ENCODE data around the gene OBSL1.

OBSL1 gene

DNA sequence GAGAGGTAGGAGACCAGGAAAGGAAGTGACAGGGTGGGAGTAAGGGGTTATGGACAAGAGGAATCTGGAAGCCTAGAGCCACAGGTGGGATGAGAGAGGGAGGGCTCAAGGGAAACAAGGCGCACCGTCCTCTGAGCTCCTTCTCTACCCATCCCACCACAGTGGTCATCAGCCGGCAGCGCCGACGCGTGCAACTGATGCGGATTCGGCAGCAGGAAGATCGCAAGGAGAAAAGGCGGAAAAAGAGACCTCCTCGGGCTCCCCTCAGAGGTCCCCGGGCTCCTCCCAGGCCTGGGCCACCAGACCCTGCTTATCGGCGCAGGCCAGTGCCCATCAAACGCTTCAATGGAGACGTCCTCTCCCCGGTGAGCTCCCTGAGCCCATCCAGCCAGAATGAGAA is 22.3 kb downstream of the OBSL1 start:
- no peak for DNase-seq

DNA sequence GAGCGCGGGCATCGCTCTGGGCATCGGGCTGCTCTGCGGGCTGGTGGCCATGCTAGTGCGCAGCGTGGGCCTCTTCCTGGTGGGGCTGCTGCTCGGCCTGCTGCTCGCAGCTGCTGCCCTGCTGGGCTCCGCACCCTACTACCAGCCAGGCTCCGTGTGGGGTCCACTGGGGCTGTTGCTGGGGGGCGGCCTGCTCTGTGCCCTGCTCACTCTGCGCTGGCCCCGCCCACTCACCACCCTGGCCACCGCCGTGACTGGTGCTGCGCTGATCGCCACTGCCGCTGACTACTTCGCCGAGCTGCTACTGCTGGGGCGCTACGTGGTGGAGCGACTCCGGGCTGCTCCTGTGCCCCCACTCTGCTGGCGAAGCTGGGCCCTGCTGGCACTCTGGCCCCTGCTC is 23.7 kb downstream of the OBSL1 start:
- DNase-seq = no peak

DNA sequence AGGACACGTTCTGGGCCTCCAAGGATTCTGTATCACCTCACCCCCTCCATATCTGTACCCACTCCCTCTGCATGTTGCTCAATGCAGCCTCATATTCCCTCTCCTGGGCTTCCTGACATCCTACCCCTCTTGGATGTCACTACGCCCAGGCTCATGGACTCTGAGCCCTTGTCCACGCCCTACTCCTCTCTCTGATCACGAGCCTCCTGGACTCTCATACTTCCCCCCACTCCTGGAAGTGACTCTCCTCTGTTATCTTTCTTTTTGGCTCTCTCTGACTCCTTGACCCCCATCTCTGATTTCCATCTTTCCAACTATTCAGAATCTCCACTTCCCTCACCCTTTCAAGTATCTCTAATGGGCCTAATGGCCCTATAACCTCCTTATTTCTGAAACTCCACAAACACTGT is 25.4 kb downstream of the OBSL1 start:
- no peak for DNase-seq

DNA sequence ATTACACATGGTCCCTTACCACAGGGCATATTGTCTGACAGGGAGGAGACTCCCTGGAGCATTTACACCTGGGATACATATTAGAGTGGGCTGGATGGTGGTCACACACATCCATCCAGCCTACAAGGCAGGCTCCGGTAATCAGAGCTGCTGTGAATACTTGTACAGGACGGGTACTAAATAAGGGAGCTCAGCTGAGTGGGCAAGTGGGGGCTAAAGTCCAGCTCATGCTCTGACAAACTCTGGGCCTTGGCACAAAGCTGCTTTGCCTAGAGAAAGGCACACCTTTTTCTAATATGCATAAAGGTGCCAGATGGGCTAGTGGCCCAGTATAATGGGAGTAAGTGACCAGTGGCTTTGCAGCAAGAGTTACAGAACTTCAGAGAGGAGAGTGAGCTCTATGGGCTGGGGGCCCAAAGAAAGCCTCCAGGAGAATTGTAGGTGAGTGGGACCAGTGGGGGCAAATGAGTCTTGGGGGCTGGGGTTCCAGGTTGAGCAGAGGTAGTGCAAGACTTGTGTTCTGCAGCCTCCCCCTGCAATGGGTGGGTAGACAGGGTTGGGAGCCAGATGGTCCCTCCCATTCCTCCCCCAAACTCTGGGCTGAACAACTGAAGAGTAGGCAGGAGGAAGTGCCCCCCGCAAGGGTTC is 25.9 kb downstream of the OBSL1 start:
- DNase-seq = no peak

DNA sequence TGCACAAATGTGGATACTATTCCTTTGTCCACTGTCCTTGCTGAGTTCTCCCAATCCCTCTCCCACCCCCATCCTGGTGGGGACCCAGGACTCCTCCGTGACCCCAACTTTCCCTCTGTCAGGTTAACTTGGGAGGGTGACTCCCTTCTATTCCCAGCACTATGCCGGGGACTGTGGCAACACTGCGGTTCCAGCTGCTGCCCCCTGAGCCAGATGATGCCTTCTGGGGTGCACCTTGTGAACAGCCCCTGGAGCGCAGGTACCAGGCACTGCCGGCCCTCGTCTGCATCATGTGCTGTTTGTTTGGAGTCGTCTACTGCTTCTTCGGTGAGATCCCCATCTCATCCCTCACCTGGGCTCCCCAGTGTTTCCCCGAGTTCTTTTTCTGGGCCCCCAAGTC is 26.8 kb downstream of the OBSL1 start:
- DNase-seq = no peak

DNA sequence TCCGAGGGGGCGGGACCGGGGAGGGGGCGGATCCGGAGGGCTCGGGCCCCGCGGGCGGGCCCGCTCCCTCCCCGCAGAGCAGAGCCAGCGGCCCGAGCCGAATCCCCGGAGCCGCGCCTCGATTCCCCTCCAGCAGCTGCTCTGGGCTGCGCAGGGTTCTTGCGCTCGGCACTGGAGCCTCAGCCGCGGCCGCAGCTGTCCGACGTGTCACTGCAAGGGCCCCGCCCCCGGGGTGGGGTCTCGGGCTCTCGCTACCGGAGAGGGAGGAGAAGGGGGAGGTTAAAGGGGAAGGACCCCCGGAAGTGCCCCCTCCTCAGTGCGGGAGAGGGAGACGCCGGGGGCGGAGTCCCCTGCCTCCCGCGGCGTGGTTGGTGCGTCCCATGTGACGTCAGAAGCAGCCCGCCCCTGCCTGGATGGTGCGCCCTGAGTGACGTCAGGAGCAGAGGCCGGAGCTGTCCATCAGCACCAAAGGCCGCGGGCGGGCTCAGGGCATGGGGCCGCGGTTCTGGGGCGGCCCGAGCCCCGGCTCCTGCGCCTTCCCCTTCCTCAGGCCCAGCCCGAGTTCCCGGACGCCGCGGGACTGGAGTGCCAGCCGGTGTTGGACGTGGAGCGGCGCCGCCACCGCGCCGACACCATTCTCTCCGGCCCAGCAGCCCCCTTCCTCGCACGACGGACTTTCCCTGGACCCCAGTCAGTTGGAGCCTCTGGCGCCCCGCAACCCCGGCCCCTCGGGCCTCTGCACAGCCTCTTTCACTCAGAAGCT is 27.6 kb downstream of the OBSL1 start, which contains the start of the genes CHPF and TMEM198:
CHPF (minus strand) TSS at position 214 of the 763 bp plus-strand sequence. CDS start 271 bp downstream, outside the sequence.
TMEM198 (plus strand) TSS at position 433 of the 763 bp plus-strand sequence. CDS start 700 bp downstream, outside the sequence.
- DNase-seq = peak; percentile 98

DNA sequence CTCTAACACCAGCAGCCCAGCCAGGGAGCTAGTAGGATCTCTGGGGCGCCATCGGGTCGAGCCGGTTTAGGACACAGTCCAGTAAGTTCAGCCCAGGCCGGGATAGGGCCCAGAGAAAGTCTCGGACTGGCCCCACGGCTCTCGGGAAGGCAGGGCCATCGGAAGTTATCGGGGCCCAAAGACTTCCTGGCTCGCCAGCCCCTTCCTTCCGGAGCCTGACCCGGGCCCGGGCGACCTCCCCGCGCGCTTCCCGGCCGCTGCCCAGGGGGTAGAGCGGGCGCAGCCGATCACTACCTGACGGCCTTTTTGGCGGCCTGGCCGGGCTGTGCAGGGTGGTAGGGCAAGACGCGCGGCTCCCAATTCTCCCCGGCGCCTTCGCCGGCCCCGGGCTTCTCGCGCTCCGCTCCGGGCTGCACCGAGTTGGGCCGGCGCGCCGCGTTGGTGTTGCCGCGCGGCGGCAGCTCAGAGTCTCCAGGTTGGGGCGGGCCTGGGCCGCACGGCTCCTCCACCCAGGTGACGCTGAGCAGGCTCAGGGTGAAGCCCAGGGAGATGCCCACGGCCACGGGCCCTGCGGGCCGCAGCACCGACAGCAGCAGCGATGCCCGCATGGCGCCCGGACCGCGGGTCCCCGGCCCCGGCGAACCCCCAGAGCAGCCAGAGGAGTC is 28.3 kb downstream of the OBSL1 start:
- DNase-seq = peak; percentile 53

DNA sequence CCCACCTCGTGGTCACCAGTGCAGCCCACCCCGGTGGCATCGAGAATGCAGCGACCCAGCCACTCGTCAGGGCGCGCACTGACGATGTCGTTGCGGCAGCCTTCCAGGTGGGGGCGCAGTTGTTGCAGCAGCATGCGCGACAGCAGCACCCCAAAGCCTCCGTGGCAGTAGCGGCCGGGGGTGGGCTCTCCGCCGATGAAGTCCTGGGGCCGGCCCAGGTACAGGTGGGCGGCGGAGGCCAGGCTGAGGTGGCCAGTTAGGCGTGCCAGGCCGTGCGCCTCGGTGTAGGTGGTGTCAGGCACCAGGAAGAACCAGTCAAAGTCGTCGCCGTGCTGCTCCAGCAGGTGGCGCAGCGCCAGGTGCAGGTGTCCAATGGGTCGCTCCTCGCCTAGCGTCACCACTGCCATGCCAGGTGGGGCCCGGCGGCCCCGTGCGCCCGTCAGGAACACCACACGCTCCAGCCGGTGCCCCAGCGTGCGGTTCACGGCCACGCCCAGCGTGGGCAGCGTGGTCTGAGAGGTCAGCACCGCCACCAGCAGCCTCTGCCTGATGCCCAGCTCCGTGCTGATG is 29.6 kb downstream of the OBSL1 start:
- DNase-seq = peak; percentile 93

DNA sequence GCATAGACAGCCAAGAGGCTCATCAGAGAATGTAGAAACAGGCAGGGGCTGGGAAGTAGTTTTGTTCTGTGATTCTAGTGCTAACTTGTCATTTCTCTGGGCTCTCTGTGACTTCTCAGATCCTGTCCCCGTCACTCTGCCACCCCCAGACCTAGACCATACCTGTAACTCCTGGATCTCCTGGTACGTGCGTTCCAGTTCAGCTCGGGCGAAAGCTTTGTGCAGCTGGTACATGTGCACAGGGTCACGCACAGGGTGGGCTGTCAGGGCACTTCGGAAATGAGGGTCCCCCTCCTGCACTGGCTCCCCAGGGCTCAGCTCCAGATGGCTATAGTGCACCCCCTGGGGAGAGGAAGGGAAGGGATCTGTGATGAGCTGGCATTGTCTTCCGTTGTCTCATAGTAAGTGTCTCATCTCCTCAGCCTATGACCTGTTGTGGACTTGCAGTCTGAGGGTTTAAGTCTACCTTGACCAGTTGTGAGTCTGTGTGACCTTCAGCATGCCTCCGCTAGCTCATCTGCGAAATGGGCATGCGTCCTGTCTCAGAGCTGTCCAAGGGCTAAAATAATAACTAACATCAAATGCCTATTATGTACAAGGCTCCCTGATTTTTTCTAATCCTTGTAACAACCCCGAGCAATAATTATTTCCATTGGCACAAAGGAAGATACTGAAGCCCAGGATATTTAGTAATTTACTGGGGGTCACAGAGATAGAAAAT is 30.4 kb downstream of the OBSL1 start:
- DNase-seq = no peak

DNA sequence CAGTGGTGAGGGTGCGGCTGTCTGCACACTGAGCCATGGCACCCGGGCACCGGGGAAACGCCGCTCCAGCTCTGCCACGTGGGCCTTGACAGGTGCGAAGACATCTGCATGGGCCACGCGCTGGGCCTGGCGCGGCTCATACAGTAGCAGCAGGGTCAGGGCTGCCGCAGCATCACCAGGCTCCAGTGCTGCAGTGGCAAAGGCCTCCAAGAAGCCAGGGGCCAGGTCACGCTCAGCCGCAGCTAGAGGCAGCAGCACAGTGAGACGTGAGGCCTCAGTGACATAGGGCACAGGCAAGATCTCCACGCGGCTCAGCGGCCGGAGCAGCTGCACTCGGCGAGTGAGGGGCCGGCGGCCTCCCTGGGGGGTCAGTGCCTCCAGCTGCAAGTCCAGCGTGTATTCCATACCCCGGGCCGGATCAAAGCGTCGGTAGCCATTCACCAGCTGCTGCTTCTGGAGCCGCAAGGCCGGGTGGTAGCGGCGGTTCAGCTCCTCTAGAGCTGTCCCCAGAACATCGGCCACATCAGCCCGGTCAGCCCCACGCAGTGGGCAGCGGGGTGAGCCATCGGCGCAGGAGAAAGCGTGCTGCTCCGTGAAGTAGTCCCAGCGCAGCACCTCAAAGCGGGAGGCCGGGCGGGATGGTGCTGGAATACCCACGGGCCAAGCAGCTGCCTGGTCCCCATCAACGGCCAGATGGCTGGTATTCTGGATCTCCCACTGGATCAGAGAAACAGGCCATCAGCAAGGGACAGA is 31.2 kb downstream of the OBSL1 start:
- DNase-seq = no peak

DNA sequence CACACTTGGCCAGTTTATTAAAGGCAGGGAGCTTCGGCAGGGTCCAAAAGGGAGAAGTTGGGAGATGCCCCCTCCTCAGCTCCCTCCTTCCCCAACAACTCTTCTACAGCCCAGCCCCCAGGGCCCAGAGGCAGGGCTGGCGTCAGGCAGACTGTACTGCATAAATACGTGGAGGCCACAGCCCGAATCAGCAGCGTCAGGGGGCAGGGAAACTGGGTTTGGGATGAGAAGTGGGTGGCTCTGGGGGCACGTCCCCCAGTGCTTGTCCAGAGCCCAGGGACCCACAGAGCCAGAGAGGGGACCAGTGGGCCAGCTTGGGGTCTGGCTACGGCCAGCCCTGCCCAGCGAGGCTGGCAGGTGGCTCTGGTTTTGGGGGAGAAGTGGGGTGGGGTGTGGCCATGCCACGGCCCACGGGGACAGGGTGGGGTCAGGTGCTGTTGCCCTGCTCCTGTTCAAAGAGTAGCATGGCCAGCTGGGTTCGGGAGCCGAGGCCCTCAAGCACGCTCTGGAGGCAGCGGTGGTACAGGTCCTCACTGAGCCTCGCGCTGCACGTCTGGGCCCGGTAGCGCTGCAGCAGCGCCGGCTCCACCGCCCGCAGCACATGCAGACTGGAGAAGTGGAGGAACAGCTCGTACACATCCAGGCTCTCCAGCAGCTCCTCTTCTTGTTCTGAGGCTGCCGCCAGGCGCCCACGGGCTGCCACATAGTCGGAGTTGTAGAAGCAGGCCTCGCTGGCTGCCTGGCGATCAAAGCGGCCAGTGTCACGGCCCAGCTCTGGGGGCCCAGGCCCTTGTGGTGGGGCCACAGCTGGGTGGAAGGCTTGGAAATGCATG is 32.2 kb downstream of the OBSL1 start:
- DNase-seq = no peak

DNA sequence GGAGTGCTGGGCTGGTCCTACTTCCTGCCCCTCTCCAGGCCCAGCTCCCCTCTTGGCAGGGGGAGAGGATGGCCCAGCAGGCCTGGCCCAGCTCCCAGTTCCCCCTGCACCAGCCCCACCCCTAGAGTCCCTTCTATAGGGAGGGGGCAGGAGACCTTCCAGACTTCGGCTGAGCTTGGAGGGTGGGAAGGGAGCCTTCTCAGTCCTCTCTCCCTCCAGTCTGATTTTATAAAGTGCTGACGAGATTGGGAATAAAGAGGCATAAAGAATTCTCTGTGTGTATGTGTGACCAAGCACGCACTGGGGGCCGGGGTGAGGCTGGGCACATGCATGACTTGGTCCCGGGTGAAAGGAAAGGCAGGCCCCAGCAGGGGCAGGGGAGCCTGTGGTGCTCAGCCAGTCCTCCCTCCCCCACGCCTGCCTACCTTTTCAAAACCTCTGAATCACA is 32.8 kb downstream of the OBSL1 start:
- DNase-seq = no peak

DNA sequence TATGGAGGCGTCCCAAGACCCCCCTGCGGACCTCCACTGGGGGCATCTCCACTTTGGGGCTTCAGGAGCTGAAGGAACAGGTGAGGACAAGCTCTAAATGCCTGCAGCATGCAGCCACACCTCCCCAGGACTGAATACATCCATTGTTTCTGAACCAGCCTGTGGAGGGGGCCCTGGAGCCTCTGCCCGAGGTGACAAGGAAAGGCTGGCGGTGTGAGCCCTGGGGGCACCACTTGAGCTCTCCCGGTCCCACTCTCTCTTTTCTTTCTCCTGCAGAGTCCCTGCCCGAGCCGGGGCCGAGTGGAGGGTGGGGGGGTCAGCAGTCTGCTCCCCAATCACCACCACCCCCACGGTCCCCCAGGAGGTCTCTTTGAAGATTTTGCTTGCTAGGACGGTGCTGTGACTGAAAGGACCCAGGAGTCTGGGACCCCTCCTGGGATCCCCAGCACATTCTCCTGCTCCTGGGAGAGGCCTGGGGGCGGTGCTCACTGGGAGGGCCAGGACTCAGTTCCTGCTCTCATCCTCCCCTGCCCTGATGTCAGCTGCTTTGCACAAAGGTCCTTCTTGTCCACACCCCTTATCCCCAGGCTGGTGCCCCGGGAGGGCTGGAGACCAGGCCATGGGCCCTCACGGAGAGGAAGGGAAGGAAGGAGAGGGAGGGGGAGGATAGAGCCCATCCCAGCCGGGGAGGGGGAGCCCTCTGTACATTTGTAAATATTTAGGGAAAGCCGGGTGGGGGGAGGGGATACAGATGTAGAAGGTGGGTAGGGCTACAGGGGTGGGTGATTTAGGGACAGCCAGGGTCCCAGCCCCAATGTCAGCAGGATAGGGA is 33.5 kb downstream of the OBSL1 start:
- no peak for DNase-seq

DNA sequence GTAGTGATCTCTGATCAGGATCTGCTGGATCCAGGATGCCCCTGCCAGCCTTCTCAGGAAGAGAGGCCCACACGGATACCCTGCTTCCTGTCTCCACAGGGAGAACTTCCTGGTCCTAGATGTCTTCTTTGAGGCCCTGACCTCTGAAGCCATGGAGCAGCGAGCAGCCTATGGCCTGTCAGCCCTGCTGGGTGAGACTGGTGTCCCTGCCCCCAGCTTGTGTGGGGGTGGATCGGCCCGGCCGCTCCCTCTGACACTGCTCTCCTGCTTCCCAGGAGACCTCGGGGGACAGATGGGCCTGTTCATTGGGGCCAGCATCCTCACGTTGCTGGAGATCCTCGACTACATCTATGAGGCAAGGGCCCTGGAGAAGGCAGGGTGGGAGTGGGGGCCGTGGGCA is 34.4 kb downstream of the OBSL1 start:
- DNase-seq = no peak

DNA sequence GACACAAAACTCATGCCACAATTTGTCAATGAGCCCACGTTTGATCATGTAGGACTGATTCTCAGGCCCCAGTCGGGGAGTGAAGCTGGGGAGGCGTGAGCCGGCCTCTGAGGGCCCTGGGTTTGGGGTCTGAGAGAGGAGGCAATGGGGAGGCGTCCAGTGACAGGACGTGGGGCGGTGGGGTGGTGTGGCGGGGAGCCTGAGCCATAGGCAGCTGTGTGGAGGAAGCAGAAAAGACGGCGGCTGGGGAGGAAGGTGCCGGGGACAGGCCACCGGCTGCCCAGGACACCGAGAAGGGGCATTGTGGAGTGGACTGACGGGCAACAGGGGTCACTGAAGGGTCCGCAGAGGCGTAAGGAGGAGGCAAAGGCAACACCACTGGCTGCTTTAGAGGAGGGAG is 34.9 kb downstream of the OBSL1 start:
- DNase-seq = no peak

DNA sequence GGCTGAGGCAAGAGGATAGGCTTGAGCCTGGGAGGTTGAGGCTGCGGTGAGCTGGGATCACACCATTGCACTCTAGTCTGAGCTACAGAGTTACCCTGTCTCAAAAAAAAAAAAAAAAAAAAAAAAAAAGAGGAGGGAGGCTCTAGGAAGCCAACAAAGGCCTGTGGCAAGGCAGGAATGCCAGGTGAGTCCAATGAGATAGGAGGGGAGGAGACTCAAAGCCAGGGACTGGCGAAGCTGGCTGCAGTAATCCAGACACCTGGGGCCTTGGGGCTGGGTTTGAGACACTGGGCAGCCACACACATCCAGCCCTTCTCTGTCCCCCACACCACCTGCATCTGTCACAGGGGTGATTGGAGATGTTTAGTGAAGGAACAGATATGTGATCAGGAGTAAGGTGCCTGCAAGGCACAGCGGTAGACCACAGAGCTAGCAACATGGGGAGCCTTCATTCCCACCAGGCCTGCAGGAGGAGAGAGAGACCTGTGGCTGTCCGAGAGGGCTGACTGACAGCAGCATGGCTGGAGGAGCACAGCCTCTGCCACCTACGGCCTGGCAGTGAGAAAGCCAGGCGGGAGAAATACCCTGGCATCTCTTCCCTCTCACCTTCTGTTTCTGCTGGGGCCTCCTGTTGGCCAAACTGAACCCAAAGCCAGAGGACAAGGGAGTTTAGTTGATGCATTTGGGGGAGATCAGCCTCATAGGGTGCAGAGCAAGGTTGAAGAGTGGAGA is 37.2 kb downstream of the OBSL1 start:
- no peak for DNase-seq

DNA sequence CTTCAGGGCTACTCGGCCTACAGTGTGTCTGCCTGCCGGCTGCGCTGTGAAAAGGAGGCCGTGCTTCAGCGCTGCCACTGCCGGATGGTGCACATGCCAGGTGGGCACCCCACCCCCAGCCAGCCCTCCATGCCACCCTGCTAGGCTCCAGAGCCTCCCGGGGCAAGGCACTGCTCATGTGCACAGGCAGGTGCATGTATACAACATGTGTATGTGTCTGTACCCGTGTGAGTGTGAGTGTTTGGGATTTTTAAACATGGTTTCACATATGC is 39.0 kb downstream of the OBSL1 start:
- no peak for DNase-seq

DNA sequence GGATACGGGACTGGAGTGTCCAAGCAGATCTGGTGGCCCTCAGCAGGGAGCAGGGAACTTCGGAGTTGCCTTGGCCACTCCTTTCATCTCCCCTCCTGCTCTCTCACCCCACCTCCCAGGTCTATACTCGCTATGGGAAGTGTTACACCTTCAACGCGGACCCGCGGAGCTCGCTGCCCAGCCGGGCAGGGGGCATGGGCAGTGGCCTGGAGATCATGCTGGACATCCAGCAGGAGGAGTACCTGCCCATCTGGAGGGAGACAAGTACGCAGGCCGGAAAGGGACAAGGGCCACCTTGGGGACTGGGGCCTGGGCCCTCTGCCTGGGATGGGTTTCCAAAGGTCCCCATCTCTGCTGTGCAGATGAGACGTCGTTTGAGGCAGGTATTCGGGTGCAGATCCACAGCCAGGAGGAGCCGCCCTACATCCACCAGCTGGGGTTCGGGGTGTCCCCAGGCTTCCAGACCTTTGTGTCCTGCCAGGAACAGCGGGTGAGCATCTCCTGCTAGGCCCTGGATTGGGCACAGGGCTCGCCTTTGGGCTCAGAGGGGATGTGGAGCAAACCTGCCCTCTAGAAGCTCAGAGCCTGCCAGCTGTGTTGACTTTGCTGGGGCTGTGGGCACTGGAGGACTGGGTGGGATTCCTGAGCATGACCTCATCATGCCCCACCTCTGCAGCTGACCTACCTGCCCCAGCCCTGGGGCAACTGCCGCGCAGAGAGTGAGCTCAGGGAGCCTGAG is 39.5 kb downstream of the OBSL1 start:
- DNase-seq = no peak
